Keratinocyte (primary cell): ENCODE data around the gene DDX52.

Experiments
- EZH2 ChIP-seq: IDR thresholded peaks from one replicate; pipeline ENCODE4 v1.6.1; 2012; ENCODE audit warnings: inconsistent platforms, mild to moderate bottlenecking, low read length, moderate library complexity
- TF ChIP-seq, protein P1 (sequence below), 3 experiments: IDR thresholded peaks in 1 of 3; conservative IDR thresholded peaks in 1 of 3; optimal IDR thresholded peaks in 1 of 3; 2 replicates in 2 of 3; 3 replicates in 1 of 3; pipeline versions ENCODE3 to v1.5.1; 2011; ENCODE audit warnings: low read length in 3 of 3, mild to moderate bottlenecking in 3 of 3, moderate library complexity in 2 of 3, control low read depth in 1 of 3, inconsistent platforms in 1 of 3; ENCODE audit not compliant: insufficient read depth in 2 of 3; ENCODE audit errors: extremely low read depth in 1 of 3

DNA sequence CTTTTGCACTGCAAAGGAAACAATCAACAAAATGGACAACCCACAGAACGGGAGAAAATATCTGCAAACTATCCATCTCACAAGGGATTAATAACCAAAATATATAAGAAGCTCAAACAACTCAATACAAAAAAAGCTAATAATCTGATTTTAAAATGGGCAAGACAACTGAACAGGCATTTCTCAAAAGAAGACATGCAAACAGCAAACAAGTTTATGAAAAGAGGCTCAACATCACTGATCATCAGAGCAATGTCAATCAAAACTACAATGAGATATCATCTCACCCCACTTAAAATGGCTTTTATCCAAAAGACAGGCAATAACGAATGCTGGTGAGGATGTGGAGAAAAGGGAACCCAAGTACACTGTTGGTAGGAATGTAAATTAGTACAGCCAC is 68.8 kb downstream of the DDX52 start:
- TF ChIP-seq, protein P1, sequence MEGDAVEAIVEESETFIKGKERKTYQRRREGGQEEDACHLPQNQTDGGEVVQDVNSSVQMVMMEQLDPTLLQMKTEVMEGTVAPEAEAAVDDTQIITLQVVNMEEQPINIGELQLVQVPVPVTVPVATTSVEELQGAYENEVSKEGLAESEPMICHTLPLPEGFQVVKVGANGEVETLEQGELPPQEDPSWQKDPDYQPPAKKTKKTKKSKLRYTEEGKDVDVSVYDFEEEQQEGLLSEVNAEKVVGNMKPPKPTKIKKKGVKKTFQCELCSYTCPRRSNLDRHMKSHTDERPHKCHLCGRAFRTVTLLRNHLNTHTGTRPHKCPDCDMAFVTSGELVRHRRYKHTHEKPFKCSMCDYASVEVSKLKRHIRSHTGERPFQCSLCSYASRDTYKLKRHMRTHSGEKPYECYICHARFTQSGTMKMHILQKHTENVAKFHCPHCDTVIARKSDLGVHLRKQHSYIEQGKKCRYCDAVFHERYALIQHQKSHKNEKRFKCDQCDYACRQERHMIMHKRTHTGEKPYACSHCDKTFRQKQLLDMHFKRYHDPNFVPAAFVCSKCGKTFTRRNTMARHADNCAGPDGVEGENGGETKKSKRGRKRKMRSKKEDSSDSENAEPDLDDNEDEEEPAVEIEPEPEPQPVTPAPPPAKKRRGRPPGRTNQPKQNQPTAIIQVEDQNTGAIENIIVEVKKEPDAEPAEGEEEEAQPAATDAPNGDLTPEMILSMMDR (optimal IDR thresholded peaks at IDR 0.05 in 1 of 3, IDR thresholded peaks at IDR 0.05 in 1 of 3, conservative IDR thresholded peaks at IDR 0.05 in 1 of 3; ENCODE audit: extremely low read depth in 1 of 3, insufficient read depth in 2 of 3, low read length in 3 of 3), result no peak
- no peak for TF ChIP-seq EZH2
